GM12878 (cell line): Measurements from ENCODE around the gene NCKAP5. TPM values are rescaled to one million over a fixed set of nuclear protein-coding genes. Genes with fewer than 3 reads are reported as not detected.

ENCODE experiments used
- ATAC-seq: fragments of 200-7000 bp; cut with Tn5 transposase; 3 replicates; pipeline ENCODE4 v1.9.1; 2020; ENCODE audit warnings: mild to moderate bottlenecking, moderate library complexity
- BruUV-seq: library from RNA; stranded (reverse); fragments of 400-500 nt; replicated peaks from 2 replicates; lab custom pipeline; 2021; lab: Mats Ljungman, UMichigan
- CTCF ChIA-PET: fragments of 300-600 bp; sonication (Branson Sonifier 250); formaldehyde crosslinking; extraction: SDS; loops from one replicate; lab custom pipeline; 2021; ENCODE audit warnings: inconsistent platforms; lab: Yijun Ruan, JAX
- POLR2A ChIA-PET: fragments of 350-600 bp; formaldehyde crosslinking; extraction: SDS; loops from one replicate; lab custom pipeline; 2021; ENCODE audit warnings: inconsistent platforms; lab: Charles Lee
- RAD21 ChIA-PET: fragments of 300-600 bp; sonication (Branson Sonifier 250); formaldehyde crosslinking; loops from one replicate; lab custom pipeline; 2023; ENCODE audit warnings: antibody characterized with exemption; ENCODE audit not compliant: unreplicated experiment; lab: Charles Lee
- SMC1A ChIA-PET: fragments of 300-600 bp; sonication (Branson Sonifier 250); formaldehyde crosslinking; loops from one replicate; lab custom pipeline; 2023; ENCODE audit not compliant: unreplicated experiment, uncharacterized antibody; lab: Charles Lee
- DNase-seq: peaks from one replicate; pipeline ENCODE4 v3.0.0-alpha.2; 2011; ENCODE audit warnings: low read depth, low spot score
- FAIRE-seq: peaks from 3 replicates; lab custom pipeline; 2011; peaks lifted over from hg19 to GRCh38; lab: Jason Lieb, UNC
- H2AFZ ChIP-seq: 2 replicates; pipeline ENCODE4 v1.6.0; 2011; ENCODE audit warnings: low read depth, low read length, control low read depth; ENCODE audit not compliant: control insufficient read depth
- H3K27ac ChIP-seq: 2 replicates; pipeline ENCODE4 v1.5.1; 2011; ENCODE audit warnings: control low read depth; ENCODE audit not compliant: control insufficient read depth, insufficient read depth
- H3K27me3 ChIP-seq, 2 experiments: replicated peaks in 1 of 2; 2 replicates each; pipeline versions ENCODE4 v1.6.0 to v1.6.1; 2011; ENCODE audit warnings: low read length in 1 of 2; ENCODE audit not compliant: control insufficient read depth in 2 of 2, insufficient read depth in 2 of 2
- H3K36me3 ChIP-seq, 2 experiments: 2 replicates each; pipeline ENCODE4 v1.5.1; 2011; ENCODE audit warnings: low read length in 1 of 2; ENCODE audit not compliant: control insufficient read depth in 2 of 2, insufficient read depth in 2 of 2
- H3K4me1 ChIP-seq: 2 replicates; pipeline ENCODE4 v1.6.1; 2011; ENCODE audit warnings: mild to moderate bottlenecking, low read length, moderate library complexity, mixed read lengths; ENCODE audit not compliant: control insufficient read depth, insufficient read depth
- H3K4me2 ChIP-seq: 2 replicates; pipeline ENCODE4 v1.6.0; 2011; ENCODE audit warnings: control low read depth; ENCODE audit not compliant: control insufficient read depth, insufficient read depth
- H3K4me3 ChIP-seq: fragments of 200-600 bp; sonication (generic); 2 replicates; pipeline ENCODE4 v1.5.1; 2016
- H3K79me2 ChIP-seq: 2 replicates; pipeline ENCODE4 v1.6.0; 2011; ENCODE audit warnings: low read length; ENCODE audit not compliant: control insufficient read depth, insufficient read depth
- H3K9ac ChIP-seq: 2 replicates; pipeline ENCODE4 v1.8.0; 2011; ENCODE audit warnings: low read length, control low read depth, mixed read lengths; ENCODE audit not compliant: control insufficient read depth, insufficient read depth
- H3K9me3 ChIP-seq: replicated peaks from 3 replicates; pipeline ENCODE4 v1.5.1; 2011; ENCODE audit warnings: mild to moderate bottlenecking, low read length; ENCODE audit not compliant: control insufficient read depth, insufficient read depth
- H4K20me1 ChIP-seq: 2 replicates; pipeline ENCODE4 v1.6.0; 2011; ENCODE audit not compliant: control insufficient read depth, insufficient read depth
- BCL3 ChIP-seq: IDR thresholded peaks from 2 replicates; pipeline ENCODE4 v1.6.1; 2011; ENCODE audit warnings: borderline replicate concordance, low read depth, mild to moderate bottlenecking, moderate library complexity, low read length; ENCODE audit not compliant: insufficient read depth, poor library complexity, severe bottlenecking
- E4F1 ChIP-seq: fragments of 450-650 bp; IDR thresholded peaks from 2 replicates; pipeline ENCODE4 v1.6.1; 2018; ENCODE audit warnings: borderline replicate concordance, mild to moderate bottlenecking; ENCODE audit not compliant: partially characterized antibody
- HCFC1 ChIP-seq: fragments of 150-350 bp; IDR thresholded peaks from 2 replicates; pipeline ENCODE4 v1.6.1; 2014; ENCODE audit warnings: low read length
- KDM1A ChIP-seq: fragments of 200-600 bp; sonication (generic); IDR thresholded peaks from 2 replicates; pipeline ENCODE4 v1.6.1; 2016; ENCODE audit warnings: borderline replicate concordance
- MAX ChIP-seq: IDR thresholded peaks from 2 replicates; pipeline ENCODE4 v1.6.1; 2012; ENCODE audit warnings: low read depth, low read length, improper control_type of control experiment
- MTA3 ChIP-seq: IDR thresholded peaks from 2 replicates; pipeline ENCODE4 v1.6.1; 2012; ENCODE audit warnings: low read length, inconsistent platforms, borderline replicate concordance
- PAX5 ChIP-seq: IDR thresholded peaks from 2 replicates; pipeline ENCODE4 v1.6.1; 2011; ENCODE audit warnings: low read depth, low read length, borderline replicate concordance
- PRDM15 ChIP-seq: fragments of 450-650 bp; formaldehyde crosslinking; IDR thresholded peaks from 2 replicates; pipeline ENCODE4 v1.4.0; 2020; ENCODE audit warnings: mild to moderate bottlenecking, moderate library complexity
- RUNX3 ChIP-seq: IDR thresholded peaks from 2 replicates; pipeline ENCODE4 v1.6.1; 2012; ENCODE audit warnings: low read length, inconsistent platforms
- SMAD1 ChIP-seq: fragments of 450-650 bp; IDR thresholded peaks from 2 replicates; pipeline ENCODE4 v1.6.1; 2018; ENCODE audit warnings: mild to moderate bottlenecking, low read depth; ENCODE audit not compliant: partially characterized antibody
- STAT1 ChIP-seq: fragments of 450-650 bp; conservative IDR thresholded peaks from 2 replicates; pipeline ENCODE4 v1.6.1; 2014; ENCODE audit warnings: antibody characterized with exemption, mild to moderate bottlenecking
- ZNF217 ChIP-seq: fragments of 450-650 bp; IDR thresholded peaks from 2 replicates; pipeline ENCODE4 v1.6.1; 2017; ENCODE audit warnings: antibody characterized with exemption, mild to moderate bottlenecking
- WGBS: methylation state at CpG from one replicate; pipeline ENCODE4 v1.1.6; 2016; ENCODE audit warnings: low lambda C conversion rate; ENCODE audit not compliant: insufficient replicate concordance, insufficient coverage; ENCODE audit errors: missing lambda C conversion rate; 5-methylcytosine and 5-hydroxymethylcytosine counted together
- in situ Hi-C: fragments of 300-500 bp; cut with MboI; formaldehyde crosslinking; loops from 9 replicates; pipeline ENCODE4 v1.14.3; 2018; ENCODE audit warnings: mixed read lengths
- intact Hi-C: fragments of 100-400 bp; cut with micrococcal nuclease; formaldehyde crosslinking; loops from one replicate; pipeline ENCODE4 v1.14.2; 2022; ENCODE audit not compliant: unreplicated experiment
- polyA plus RNA-seq, 11 experiments: library from polyadenylated mRNA; depleted of rRNA in 4 of 11; unstranded in 6 of 11; stranded (reverse) in 5 of 11; fragments of >200 nt; fragmentation: Nextera tagmentation in 4 of 11; fragmentation: Illumina TruSeq in 1 of 11; extraction: Ambion mirVana in 4 of 11; extraction: Trizol in 1 of 11; gene quantifications; 1 replicate in 1 of 11; 2 replicates in 10 of 11; pipeline versions ENCODE4 v1.2.1 to v1.2.3, GENCODE V29; 2011 to 2016; ENCODE audit warnings: inconsistent platforms in 2 of 11, missing spikeins in 2 of 11, low read depth in 1 of 11
- total RNA-seq, 4 experiments: library from RNA; depleted of rRNA in 3 of 4; stranded (reverse); fragments of >200 nt in 3 of 4; fragmentation: Illumina TruSeq in 1 of 4; extraction: Trizol in 1 of 4; gene quantifications; 2 replicates each; pipeline versions ENCODE4 v1.2.1 to v1.2.3, GENCODE V29; 2013 to 2021

The NCKAP5 gene
- total and polyA plus RNA-seq, 10 of the 15 experiments (the other 5 are each of a cell fraction or from before 2014, with no cell fraction given), result 0.06 to 0.44 (median 0.16) TPM

- ChIA-PET RAD21 (no interaction called here), CTCF (no interaction called here), POLR2A (no interaction called here), SMC1A (interaction anchor here (0.6 to 0.8 kb wide), 2 partner anchors 12 to 1091 kb away, joined by 3 to 4 read pairs; no protein-coding TSS in a partner anchor)
- Histone ChIP-seq H3K4me2 (no peak overlapping the region), H2AFZ (no peak overlapping the region), H3K27ac (no peak overlapping the region), H3K4me1 (no peaks in the 10 kb centered on the region), H3K9ac (no peak overlapping the region), H3K27me3 (no peaks in the 10 kb centered on the region), H4K20me1 (no peaks in the 10 kb centered on the region), H3K36me3 (no peaks in the 10 kb centered on the region), H3K79me2 (no peaks in the 10 kb centered on the region), H3K4me3 (no peak overlapping the region), H3K9me3 (no peaks in the 10 kb centered on the region)
- no TSS peak for BruUV-seq
- FAIRE-seq (no peak), ATAC-seq (no peak), DNase-seq (no peak)
- intact Hi-C loops (no loop called here), in situ Hi-C loops (no loop called here)
- TF ChIP-seq STAT1 (no peak), PRDM15 (CRISPR knock-in tag) (no peak), ZNF217 (no peak), HCFC1 (no peak), PAX5 (no peak), BCL3 (no peak), KDM1A (no peak), SMAD1 (no peak), MAX (no peak), MTA3 (no peak), RUNX3 (no peak), E4F1 (no peak)
- 0% methylated on average over 3 of the region's 3 CpGs for WGBS
These were observed 737.9 kb downstream of the NCKAP5 start for GRCh38 chr2:132830321-132830827.
